OCI-LY1 (cell line): Measurements from ENCODE around the gene RIPK4.

Experiments used
- CTCF ChIP-seq: fragments of 200-600 bp; sonication (generic), shearing (Covaris generic); IDR thresholded peaks from 2 replicates; pipeline ENCODE4 v1.5.1; 2017; ENCODE audit warnings: mild to moderate bottlenecking, antibody characterized with exemption, low read length, moderate library complexity, mixed read lengths
- EZH2 ChIP-seq: fragments of 200-600 bp; sonication (generic), shearing (Covaris generic); IDR thresholded peaks from 2 replicates; pipeline ENCODE4 v1.8.0; 2017; ENCODE audit warnings: borderline replicate concordance, mixed run types, mild to moderate bottlenecking, antibody characterized with exemption, low read length, moderate library complexity, mixed read lengths

GRCh38 chr21:41712201-41712600 is 54.7 kb downstream of the RIPK4 start:
- TF ChIP-seq CTCF: no peak
- no peak for TF ChIP-seq EZH2
